D721Med (cell line): ENCODE measurements around the gene ASB5.

Source experiments
- DNase-seq: peaks from one replicate; pipeline ENCODE4 v3.0.0; 2011; ENCODE audit warnings: low spot score; ENCODE audit not compliant: insufficient read length
- FAIRE-seq: peaks from 2 replicates; lab custom pipeline; 2011; peaks lifted over from hg19 to GRCh38; lab: Jason Lieb, UNC
- TF ChIP-seq, protein P1 (sequence below): IDR thresholded peaks from 2 replicates; pipeline ENCODE4 v1.5.1; 2012; ENCODE audit warnings: mild to moderate bottlenecking, control low read depth; ENCODE audit not compliant: insufficient read depth; ENCODE audit errors: missing control alignments

Gene ASB5

GRCh38 chr4:176189891-176190795 lies 78.9 kb downstream of the ASB5 start:
- TF ChIP-seq, protein P1, sequence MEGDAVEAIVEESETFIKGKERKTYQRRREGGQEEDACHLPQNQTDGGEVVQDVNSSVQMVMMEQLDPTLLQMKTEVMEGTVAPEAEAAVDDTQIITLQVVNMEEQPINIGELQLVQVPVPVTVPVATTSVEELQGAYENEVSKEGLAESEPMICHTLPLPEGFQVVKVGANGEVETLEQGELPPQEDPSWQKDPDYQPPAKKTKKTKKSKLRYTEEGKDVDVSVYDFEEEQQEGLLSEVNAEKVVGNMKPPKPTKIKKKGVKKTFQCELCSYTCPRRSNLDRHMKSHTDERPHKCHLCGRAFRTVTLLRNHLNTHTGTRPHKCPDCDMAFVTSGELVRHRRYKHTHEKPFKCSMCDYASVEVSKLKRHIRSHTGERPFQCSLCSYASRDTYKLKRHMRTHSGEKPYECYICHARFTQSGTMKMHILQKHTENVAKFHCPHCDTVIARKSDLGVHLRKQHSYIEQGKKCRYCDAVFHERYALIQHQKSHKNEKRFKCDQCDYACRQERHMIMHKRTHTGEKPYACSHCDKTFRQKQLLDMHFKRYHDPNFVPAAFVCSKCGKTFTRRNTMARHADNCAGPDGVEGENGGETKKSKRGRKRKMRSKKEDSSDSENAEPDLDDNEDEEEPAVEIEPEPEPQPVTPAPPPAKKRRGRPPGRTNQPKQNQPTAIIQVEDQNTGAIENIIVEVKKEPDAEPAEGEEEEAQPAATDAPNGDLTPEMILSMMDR, result no peak
- FAIRE-seq, result no peak
- no peak for DNase-seq

DNA sequence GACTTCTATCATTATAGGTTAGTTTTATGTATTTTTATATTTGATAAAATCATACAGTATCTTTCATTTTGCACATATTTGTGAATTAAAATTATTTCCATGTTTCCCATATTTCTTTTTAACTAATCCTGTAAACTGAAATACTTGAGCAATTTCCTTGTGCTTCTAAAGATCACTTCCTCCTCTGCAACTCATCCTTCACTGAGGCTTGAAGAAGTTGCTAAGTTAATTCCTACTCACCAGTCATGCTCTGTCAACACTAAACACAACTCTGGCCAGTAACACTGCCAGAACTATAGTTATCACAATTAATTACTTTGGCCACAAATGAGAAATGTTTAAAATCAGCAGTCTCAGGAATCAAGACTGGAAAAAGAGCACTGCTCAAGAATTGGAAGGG lies 80.4 kb downstream of the ASB5 start:
- DNase-seq (no peak), FAIRE-seq (no peak)
- TF ChIP-seq, protein P1, result no peak

GRCh38 chr4:176187624-176188023 lies 81.4 kb downstream of the ASB5 start:
- no peak for DNase-seq
- TF ChIP-seq, protein P1, result no peak
- FAIRE-seq, result no peak

GRCh38 chr4:176186671-176187395 lies 82.2 kb downstream of the ASB5 start:
- TF ChIP-seq, protein P1, result no peak
- no peak for DNase-seq
- FAIRE-seq, result no peak

- no peak for DNase-seq
- no peak for FAIRE-seq
- TF ChIP-seq, protein P1, result no peak
Measured at GRCh38 chr4:176186067-176186466, 83.0 kb downstream of the ASB5 start.

DNA sequence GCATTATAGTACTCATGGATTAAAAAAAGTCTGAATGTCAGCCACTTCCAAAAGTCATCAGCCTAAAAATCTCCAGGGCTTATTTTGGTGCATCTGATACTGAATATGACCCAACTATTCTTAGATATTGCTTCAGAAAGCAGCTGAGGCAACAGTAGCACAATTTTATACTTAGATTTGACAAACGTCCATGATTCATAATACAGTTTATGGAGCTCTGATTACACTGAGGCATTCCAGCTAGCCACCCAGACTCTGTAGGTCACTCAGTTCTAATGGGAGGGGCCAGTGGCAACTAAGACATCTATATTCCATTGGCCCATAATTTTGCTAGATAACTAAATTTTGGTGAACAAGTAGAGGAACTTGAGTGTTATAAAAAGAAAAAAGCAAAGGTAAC lies 84.0 kb downstream of the ASB5 start:
- no peak for DNase-seq
- no peak for FAIRE-seq

More for the DNA sequence above, 84.0 kb downstream of the ASB5 start:
- TF ChIP-seq, protein P1, result no peak
